H9 (cell line): ENCODE results near the gene TREML4. TPM values are rescaled to one million over a fixed set of nuclear protein-coding genes. Genes with fewer than 3 reads are reported as not detected.

ENCODE experiments used
- DNase-seq: peaks from one replicate; pipeline ENCODE4 v3.0.0-alpha.2; 2017
- H2AFZ ChIP-seq: one replicate; pipeline ENCODE4 v1.6.1; 2013; ENCODE audit warnings: mild to moderate bottlenecking, low read length, control low read depth, moderate library complexity
- H2AK5ac ChIP-seq: 2 replicates; pipeline ENCODE4 v1.6.1; 2013; ENCODE audit warnings: low read length, control low read depth, mixed read lengths; ENCODE audit not compliant: insufficient read length
- H2BK120ac ChIP-seq: one replicate; pipeline ENCODE4 v1.6.1; 2013; ENCODE audit warnings: low read depth, mild to moderate bottlenecking, low read length, control low read depth, inconsistent platforms; ENCODE audit not compliant: poor library complexity, severe bottlenecking
- H2BK12ac ChIP-seq: 2 replicates; pipeline ENCODE4 v1.6.1; 2013; ENCODE audit warnings: low read length, control low read depth, mixed read lengths, low read depth; ENCODE audit not compliant: insufficient read length
- H2BK15ac ChIP-seq: 2 replicates; pipeline ENCODE4 v1.6.1; 2013; ENCODE audit warnings: low read depth, low read length, control low read depth
- H2BK20ac ChIP-seq: one replicate; pipeline ENCODE4 v1.6.1; 2013; ENCODE audit warnings: low read depth, mild to moderate bottlenecking, low read length, control low read depth, inconsistent platforms; ENCODE audit not compliant: poor library complexity, severe bottlenecking
- H2BK5ac ChIP-seq: 2 replicates; pipeline ENCODE4 v1.6.1; 2013; ENCODE audit warnings: low read length, control low read depth, mixed read lengths; ENCODE audit not compliant: insufficient read length
- H3K14ac ChIP-seq: 2 replicates; pipeline ENCODE4 v1.6.1; 2013; ENCODE audit warnings: low read length, control low read depth; ENCODE audit not compliant: insufficient read depth
- H3K18ac ChIP-seq: 2 replicates; pipeline ENCODE4 v1.6.1; 2013; ENCODE audit warnings: low read depth, mild to moderate bottlenecking, mixed read lengths, low read length, control low read depth; ENCODE audit not compliant: insufficient read length
- H3K23ac ChIP-seq: 2 replicates; pipeline ENCODE4 v1.6.1; 2013; ENCODE audit warnings: low read length, control low read depth, mixed read lengths, low read depth; ENCODE audit not compliant: insufficient read length
- H3K23me2 ChIP-seq: 2 replicates; pipeline ENCODE4 v1.6.1; 2013; ENCODE audit warnings: low read depth, mild to moderate bottlenecking, mixed read lengths, low read length, control low read depth; ENCODE audit not compliant: insufficient read length, poor library complexity, severe bottlenecking
- H3K27ac ChIP-seq: 2 replicates; pipeline ENCODE4 v1.5.1; 2013; ENCODE audit warnings: low read length, control low read depth, mixed read lengths, low read depth; ENCODE audit not compliant: insufficient read length
- H3K27me3 ChIP-seq: 2 replicates; pipeline ENCODE4 v1.6.1; 2013; ENCODE audit warnings: low read length, control low read depth, inconsistent platforms; ENCODE audit not compliant: insufficient read depth
- H3K4ac ChIP-seq: 2 replicates; pipeline ENCODE4 v1.6.1; 2013; ENCODE audit warnings: low read depth, mild to moderate bottlenecking, control low read depth, inconsistent platforms, low read length, moderate library complexity
- H3K4me1 ChIP-seq: 2 replicates; pipeline ENCODE4 v1.6.1; 2013; ENCODE audit warnings: low read length, control low read depth, inconsistent platforms; ENCODE audit not compliant: insufficient read depth
- H3K4me2 ChIP-seq: 2 replicates; pipeline ENCODE4 v1.6.1; 2013; ENCODE audit warnings: low read length, control low read depth, mixed read lengths; ENCODE audit not compliant: insufficient read length, insufficient read depth
- H3K56ac ChIP-seq: 2 replicates; pipeline ENCODE4 v1.6.1; 2013; ENCODE audit warnings: low read depth, mild to moderate bottlenecking, mixed read lengths, low read length, control low read depth; ENCODE audit not compliant: insufficient read length
- H3K79me1 ChIP-seq: 2 replicates; pipeline ENCODE4 v1.6.1; 2013; ENCODE audit warnings: low read depth, mild to moderate bottlenecking, moderate library complexity, low read length, control low read depth, inconsistent platforms; ENCODE audit not compliant: insufficient read depth, poor library complexity, severe bottlenecking
- H3K79me2 ChIP-seq: 2 replicates; pipeline ENCODE4 v1.6.1; 2013; ENCODE audit warnings: low read length, control low read depth, inconsistent platforms; ENCODE audit not compliant: insufficient read depth
- H3K9ac ChIP-seq: 2 replicates; pipeline ENCODE4 v1.6.1; 2013; ENCODE audit warnings: low read length, control low read depth, mixed read lengths; ENCODE audit not compliant: insufficient read length; ENCODE audit errors: extremely low read depth
- H3K9me3 ChIP-seq: one replicate; pipeline ENCODE4 v1.6.1; 2013; ENCODE audit warnings: low read depth, low read length, inconsistent platforms; ENCODE audit not compliant: control insufficient read depth
- H3T11ph ChIP-seq: one replicate; pipeline ENCODE4 v1.6.1; 2013; ENCODE audit warnings: mild to moderate bottlenecking, low read length, control low read depth, inconsistent platforms
- H4K20me1 ChIP-seq: one replicate; pipeline ENCODE4 v1.6.1; 2013; ENCODE audit not compliant: control insufficient read depth, insufficient read length, insufficient read depth
- H4K5ac ChIP-seq: 2 replicates; pipeline ENCODE4 v1.6.1; 2013; ENCODE audit warnings: low read depth, mild to moderate bottlenecking, mixed read lengths, low read length, control low read depth; ENCODE audit not compliant: insufficient read length
- H4K8ac ChIP-seq: replicated peaks from 2 replicates; pipeline ENCODE4 v1.6.1; 2013; ENCODE audit warnings: low read length, control low read depth, mixed read lengths, low read depth; ENCODE audit not compliant: insufficient read length
- H4K91ac ChIP-seq: 2 replicates; pipeline ENCODE4 v1.6.1; 2013; ENCODE audit warnings: low read depth, mild to moderate bottlenecking, moderate library complexity, mixed read lengths, low read length, control low read depth; ENCODE audit not compliant: insufficient read length
- H3K27ac Mint-ChIP-seq, 3 experiments: 2 replicates in 2 of 3; 3 replicates in 1 of 3; pipeline ENCODE4 v1.8.0; 2020 to 2021; ENCODE audit warnings: mixed read lengths in 3 of 3, mild to moderate bottlenecking in 1 of 3, moderate library complexity in 1 of 3
- H3K27me3 Mint-ChIP-seq: 2 replicates; pipeline ENCODE4 v1.8.0; 2021; ENCODE audit warnings: low read depth, mild to moderate bottlenecking, moderate library complexity, mixed read lengths
- H3K36me3 Mint-ChIP-seq, 3 experiments: 2 replicates in 2 of 3; 3 replicates in 1 of 3; pipeline ENCODE4 v1.8.0; 2020 to 2021; ENCODE audit warnings: low read depth in 3 of 3, mixed read lengths in 3 of 3; ENCODE audit not compliant: insufficient read depth in 1 of 3
- H3K4me1 Mint-ChIP-seq, 2 experiments: 2 replicates each; pipeline ENCODE4 v1.8.0; 2020; ENCODE audit warnings: mixed read lengths in 2 of 2
- H3K4me3 Mint-ChIP-seq, 2 experiments: 2 replicates in 1 of 2; 3 replicates in 1 of 2; pipeline ENCODE4 v1.8.0; 2020 to 2021; ENCODE audit warnings: mild to moderate bottlenecking in 2 of 2, mixed read lengths in 2 of 2, moderate library complexity in 1 of 2
- H3K9me3 Mint-ChIP-seq, 2 experiments: 2 replicates in 1 of 2; 3 replicates in 1 of 2; pipeline ENCODE4 v1.8.0; 2020; ENCODE audit warnings: mild to moderate bottlenecking in 2 of 2, mixed read lengths in 2 of 2, moderate library complexity in 1 of 2
- CTCF ChIP-seq: fragments of 200-600 bp; sonication (generic); conservative IDR thresholded peaks from 3 replicates; pipeline ENCODE4 v1.8.0; 2021; ENCODE audit warnings: antibody characterized with exemption, mild to moderate bottlenecking
- WGBS: extraction: QIAGEN DNeasy Blood & Tissue Kit; methylation state at CpG from one replicate; pipeline ENCODE4 v1.1.7; 2013; ENCODE audit warnings: missing lambda C conversion rate, low lambda C conversion rate, mixed read lengths; ENCODE audit not compliant: insufficient read length; ENCODE audit errors: extremely low coverage; 5-methylcytosine and 5-hydroxymethylcytosine counted together
- total RNA-seq: library from RNA; stranded (reverse); gene quantifications from 2 replicates; pipeline ENCODE4 v1.2.1, GENCODE V29; 2021

The TREML4 gene
- total RNA-seq, 1 experiment from 2014 or later = not detected

DNA sequence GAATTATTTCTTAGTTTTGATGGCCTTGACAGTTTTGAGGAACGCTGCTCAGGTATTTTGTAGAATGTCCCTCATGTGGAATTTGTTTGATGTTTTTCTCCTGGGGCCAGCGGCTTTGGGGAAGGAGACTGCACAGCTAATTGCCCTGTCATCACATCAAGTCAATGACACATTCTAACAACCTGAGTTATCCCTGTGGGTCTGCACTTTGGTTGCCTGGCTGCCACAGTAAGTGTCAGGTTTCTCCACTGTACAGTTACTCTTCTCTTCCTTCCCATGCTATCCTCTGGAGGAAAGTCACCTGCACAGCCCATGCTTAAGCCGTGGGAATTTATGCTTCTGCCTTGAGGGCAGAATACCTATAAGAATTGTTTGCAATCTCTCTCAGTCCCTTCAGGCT is 1.4 kb upstream of the TREML4 start:
- no peak for DNase-seq
- H3K4ac ChIP-seq = no peak overlapping the region
- H3K9me3 Mint-ChIP-seq = no peaks in the 10 kb centered on the region
- H3K23me2 ChIP-seq = no peaks in the 10 kb centered on the region
- no peak overlapping the region for H3K14ac ChIP-seq
- H4K91ac ChIP-seq = no peak overlapping the region
- H3K56ac ChIP-seq = no peak overlapping the region
- H3K79me2 ChIP-seq = no peaks in the 10 kb centered on the region
- H3K27ac Mint-ChIP-seq = no peak overlapping the region
- H2BK12ac ChIP-seq = no peak overlapping the region
- H4K20me1 ChIP-seq = no peaks in the 10 kb centered on the region
- no peak overlapping the region for H2BK15ac ChIP-seq
- peaks cover 2 to 6% of the 10 kb centered on the region in 2 experiments; a peak in 2 of 4 replicates for H3K4me1 Mint-ChIP-seq
- no peak overlapping the region for H2BK20ac ChIP-seq
- no peak overlapping the region for H3K23ac ChIP-seq
- no peaks in the 10 kb centered on the region for H3K79me1 ChIP-seq
- no peak overlapping the region for H4K5ac ChIP-seq
- H3K18ac ChIP-seq = no peak overlapping the region
- no peaks in the 10 kb centered on the region for H3K27me3 ChIP-seq
- H3K4me1 ChIP-seq = no peaks in the 10 kb centered on the region
- H2AFZ ChIP-seq = no peak overlapping the region
- H2BK120ac ChIP-seq = no peak overlapping the region
- no peak overlapping the region for H3T11ph ChIP-seq
- H3K27ac ChIP-seq = no peak overlapping the region
- no peak for TF ChIP-seq CTCF
- H3K36me3 Mint-ChIP-seq = no peaks in the 10 kb centered on the region; a peak in 1 of 7 replicates
- H2AK5ac ChIP-seq = no peak overlapping the region
- peaks cover 15% of the 10 kb centered on the region; the same call in 1 of the 2 replicates for H3K27me3 Mint-ChIP-seq
- H3K4me3 Mint-ChIP-seq = no peak overlapping the region
- no CpG with 5 or more reads among the region's 3 CpGs for WGBS
- H3K9ac ChIP-seq = no peak overlapping the region
- H2BK5ac ChIP-seq = no peak overlapping the region
- no peak overlapping the region for H4K8ac ChIP-seq
- H3K4me2 ChIP-seq = no peak overlapping the region
- H3K9me3 ChIP-seq = no peaks in the 10 kb centered on the region
